HEK293 (cell line): ENCODE results near the gene FXYD4.
A peak's percentile ranks its signal among the peaks of the same experiment; 100 is the strongest.

Source experiments
- CTCF ChIA-PET: fragments of 350-600 bp; formaldehyde crosslinking; extraction: SDS; loops from one replicate; lab custom pipeline; 2021; ENCODE audit warnings: antibody characterized with exemption; lab: Yijun Ruan, JAX
- POLR2A ChIA-PET: fragments of 300-600 bp; formaldehyde crosslinking; extraction: SDS; loops from one replicate; lab custom pipeline; 2020; ENCODE audit warnings: antibody characterized with exemption, inconsistent platforms; lab: Yijun Ruan, JAX
- H3K27ac ChIP-seq: fragments of 200-500 bp; sonication (Bioruptor generic); 2 replicates; pipeline ENCODE4 v1.5.1; 2014; ENCODE audit warnings: low read depth, low read length, control low read depth, inconsistent platforms; ENCODE audit errors: extremely low read depth
- H3K36me3 ChIP-seq, 2 experiments: fragments of 200-500 bp in 1 of 2; sonication (Bioruptor generic) in 1 of 2; 1 replicate in 1 of 2; 2 replicates in 1 of 2; pipeline ENCODE4 v1.5.1; 2014 to 2017; ENCODE audit warnings: inconsistent platforms in 2 of 2, low read length in 2 of 2; ENCODE audit not compliant: control insufficient read depth in 2 of 2, insufficient read depth in 1 of 2
- H3K4me1 ChIP-seq: fragments of 200-500 bp; sonication (Bioruptor generic); 2 replicates; pipeline ENCODE4 v1.5.1; 2014; ENCODE audit warnings: mild to moderate bottlenecking, low read length, inconsistent platforms; ENCODE audit not compliant: control insufficient read depth, insufficient read depth
- H3K4me3 ChIP-seq: 2 replicates; pipeline ENCODE4 v1.5.1; 2011; ENCODE audit warnings: low read depth, mild to moderate bottlenecking, control low read depth, low read length, moderate library complexity
- H3K9me3 ChIP-seq: fragments of 200-500 bp; sonication (Bioruptor generic); 2 replicates; pipeline ENCODE4 v1.5.1; 2014; ENCODE audit warnings: low read depth, low read length, inconsistent platforms; ENCODE audit not compliant: control insufficient read depth, insufficient read depth
- MZF1 ChIP-seq: fragments of 450-650 bp; formaldehyde crosslinking; IDR thresholded peaks from 2 replicates; pipeline ENCODE4 v1.5.1; 2017; ENCODE audit warnings: missing biosample characterization, missing genetic modification characterization, borderline replicate concordance
- OSR2 ChIP-seq: fragments of 450-650 bp; formaldehyde crosslinking; IDR thresholded peaks from 2 replicates; pipeline ENCODE4 v1.5.1; 2016; ENCODE audit warnings: missing biosample characterization, missing genetic modification characterization
- RBAK ChIP-seq: fragments of 450-650 bp; formaldehyde crosslinking; IDR thresholded peaks from 2 replicates; pipeline ENCODE4 v1.5.1; 2016; ENCODE audit warnings: missing biosample characterization, missing genetic modification characterization
- ZBTB1 ChIP-seq: fragments of 450-650 bp; formaldehyde crosslinking; IDR thresholded peaks from 2 replicates; pipeline ENCODE4 v1.5.1; 2016; ENCODE audit warnings: missing biosample characterization, missing genetic modification characterization
- ZNF16 ChIP-seq: fragments of 450-650 bp; formaldehyde crosslinking; IDR thresholded peaks from 2 replicates; pipeline ENCODE4 v1.5.1; 2016; ENCODE audit warnings: low read depth, missing biosample characterization, missing genetic modification characterization
- ZNF202 ChIP-seq: fragments of 450-650 bp; formaldehyde crosslinking; IDR thresholded peaks from 2 replicates; pipeline ENCODE4 v1.5.1; 2016; ENCODE audit warnings: missing biosample characterization, missing genetic modification characterization, borderline replicate concordance
- ZNF24 ChIP-seq: fragments of 450-650 bp; formaldehyde crosslinking; IDR thresholded peaks from 2 replicates; pipeline ENCODE4 v1.5.1; 2016; ENCODE audit warnings: missing biosample characterization, missing genetic modification characterization
- ZNF311 ChIP-seq: fragments of 450-650 bp; formaldehyde crosslinking; IDR thresholded peaks from 2 replicates; pipeline ENCODE4 v1.5.1; 2017; ENCODE audit warnings: missing biosample characterization, missing genetic modification characterization, borderline replicate concordance
- ZNF335 ChIP-seq: fragments of 450-650 bp; formaldehyde crosslinking; conservative IDR thresholded peaks from 2 replicates; pipeline ENCODE4 v1.5.1; 2016; ENCODE audit warnings: missing biosample characterization, missing genetic modification characterization
- ZNF394 ChIP-seq: fragments of 450-650 bp; formaldehyde crosslinking; IDR thresholded peaks from 2 replicates; pipeline ENCODE4 v1.5.1; 2016; ENCODE audit warnings: missing biosample characterization, missing genetic modification characterization, mild to moderate bottlenecking, moderate library complexity, borderline replicate concordance
- ZNF530 ChIP-seq: fragments of 450-650 bp; formaldehyde crosslinking; IDR thresholded peaks from 2 replicates; pipeline ENCODE4 v1.5.1; 2016; ENCODE audit warnings: low read depth, missing biosample characterization, missing genetic modification characterization
- ZNF707 ChIP-seq: fragments of 450-650 bp; formaldehyde crosslinking; IDR thresholded peaks from 2 replicates; pipeline ENCODE4 v1.5.1; 2016; ENCODE audit warnings: missing biosample characterization, missing genetic modification characterization
- TF ChIP-seq, protein P1 (sequence below): fragments of 450-650 bp; formaldehyde crosslinking; IDR thresholded peaks from 2 replicates; pipeline ENCODE4 v1.5.1; 2016; ENCODE audit warnings: missing biosample characterization, missing genetic modification characterization
- TF ChIP-seq, protein P2 (sequence below): fragments of 450-650 bp; formaldehyde crosslinking; IDR thresholded peaks from 2 replicates; pipeline ENCODE4 v1.5.1; 2017; ENCODE audit warnings: missing biosample characterization, missing genetic modification characterization
- TF ChIP-seq, protein P3 (sequence below): fragments of 450-650 bp; formaldehyde crosslinking; IDR thresholded peaks from 2 replicates; pipeline ENCODE4 v1.5.1; 2016; ENCODE audit warnings: missing biosample characterization, missing genetic modification characterization
- TF ChIP-seq, protein P4 (sequence below): fragments of 450-650 bp; formaldehyde crosslinking; IDR thresholded peaks from 2 replicates; pipeline ENCODE4 v1.5.1; 2016; ENCODE audit warnings: missing biosample characterization, missing genetic modification characterization
- TF ChIP-seq, protein P5 (sequence below): fragments of 450-650 bp; formaldehyde crosslinking; IDR thresholded peaks from 2 replicates; pipeline ENCODE4 v1.5.1; 2016; ENCODE audit warnings: missing biosample characterization, missing genetic modification characterization

FXYD4 gene

DNA sequence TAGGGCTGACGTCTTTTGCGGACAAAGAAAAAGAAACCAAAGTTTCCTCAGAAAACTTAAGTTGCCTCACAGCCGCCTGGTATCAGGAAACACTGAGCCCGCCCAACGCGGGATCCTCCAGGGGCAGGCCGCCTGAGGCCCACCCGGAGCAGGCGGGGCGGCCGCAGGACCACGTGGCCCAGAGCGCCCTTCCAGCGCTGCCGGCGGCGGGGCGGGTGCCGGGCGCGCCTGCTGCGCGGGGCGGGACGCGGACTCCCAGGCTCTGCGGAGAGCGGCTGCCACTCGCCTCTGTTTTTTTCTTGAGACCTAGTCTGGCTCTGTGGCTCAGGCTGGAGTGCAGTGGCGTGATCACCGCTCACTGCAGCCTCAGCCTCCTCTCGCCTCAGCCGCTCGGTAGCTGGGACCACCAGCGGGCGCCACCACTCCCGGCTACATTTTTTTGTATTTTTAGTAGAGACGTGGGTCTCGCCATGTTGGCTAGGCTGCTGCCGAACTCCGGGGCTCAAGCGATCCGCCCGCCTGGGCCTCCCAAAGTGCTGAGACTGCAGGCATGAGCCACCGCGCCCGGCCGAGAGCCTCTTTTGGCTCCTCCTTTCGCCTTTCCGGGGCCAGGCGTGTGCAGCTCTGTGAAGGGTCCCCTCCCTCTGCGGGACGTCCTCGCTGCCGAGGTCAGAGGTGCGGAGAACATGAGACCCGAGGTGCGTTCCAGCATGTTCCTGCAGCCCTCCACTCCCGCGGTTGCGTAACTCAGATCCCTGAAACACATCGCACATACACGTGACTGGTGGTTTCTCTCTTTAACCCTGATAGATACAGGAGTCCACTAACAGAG, 49.1 kb downstream of the FXYD4 start (continued):
- TF ChIP-seq ZNF707 (tag by site-specific recombination) (no peak), ZNF24 (tag by site-specific recombination) (peak; percentile 59; the same call in 1 of the 2 replicates), ZNF530 (tag by site-specific recombination) (no peak), ZBTB1 (no peak), OSR2 (tag by site-specific recombination) (peak; percentile 15)

DNA sequence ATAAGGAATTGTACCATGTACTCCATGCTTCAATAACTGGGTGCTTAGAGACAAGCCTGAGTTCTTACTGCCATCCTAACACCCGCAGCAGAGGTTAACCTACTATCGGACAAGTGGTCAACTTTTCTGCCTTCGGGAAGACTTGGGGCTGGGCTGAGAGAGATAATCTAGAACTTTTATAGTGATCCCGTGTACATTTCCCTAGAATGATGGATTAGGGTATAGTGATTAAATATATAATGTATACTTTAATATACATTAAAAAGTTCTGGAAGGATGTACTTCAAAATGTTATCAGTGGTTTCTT, 49.7 kb downstream of the FXYD4 start:
- POLR2A ChIA-PET: interaction anchor here (1.0 to 2.4 kb wide), 4 partner anchors 12 to 23 kb away, joined by 3 to 11 read pairs (median 3); partner anchors contain the start of genes HNRNPF and ZNF487

More for the DNA sequence above, 49.7 kb downstream of the FXYD4 start:
- Histone ChIP-seq H3K27ac (peak overlapping the region; percentile 90; the same call in 1 of the 2 replicates), H3K9me3 (no peaks in the 10 kb centered on the region), H3K4me3 (peak overlapping the region; percentile 49), H3K36me3 (no peaks in the 10 kb centered on the region), H3K4me1 (no peaks in the 10 kb centered on the region)
- CTCF ChIA-PET: no interaction called here
- TF ChIP-seq, protein P1, sequence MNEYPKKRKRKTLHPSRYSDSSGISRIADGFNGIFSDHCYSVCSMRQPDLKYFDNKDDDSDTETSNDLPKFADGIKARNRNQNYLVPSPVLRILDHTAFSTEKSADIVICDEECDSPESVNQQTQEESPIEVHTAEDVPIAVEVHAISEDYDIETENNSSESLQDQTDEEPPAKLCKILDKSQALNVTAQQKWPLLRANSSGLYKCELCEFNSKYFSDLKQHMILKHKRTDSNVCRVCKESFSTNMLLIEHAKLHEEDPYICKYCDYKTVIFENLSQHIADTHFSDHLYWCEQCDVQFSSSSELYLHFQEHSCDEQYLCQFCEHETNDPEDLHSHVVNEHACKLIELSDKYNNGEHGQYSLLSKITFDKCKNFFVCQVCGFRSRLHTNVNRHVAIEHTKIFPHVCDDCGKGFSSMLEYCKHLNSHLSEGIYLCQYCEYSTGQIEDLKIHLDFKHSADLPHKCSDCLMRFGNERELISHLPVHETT: no peak
- TF ChIP-seq MZF1 (tag by site-specific recombination): no peak
- no peak for TF ChIP-seq ZNF311 (tag by site-specific recombination)
- TF ChIP-seq ZNF335: 0 out of 2 replicates have a peak, but pooled peaks have one; percentile 60
- TF ChIP-seq, protein P2, sequence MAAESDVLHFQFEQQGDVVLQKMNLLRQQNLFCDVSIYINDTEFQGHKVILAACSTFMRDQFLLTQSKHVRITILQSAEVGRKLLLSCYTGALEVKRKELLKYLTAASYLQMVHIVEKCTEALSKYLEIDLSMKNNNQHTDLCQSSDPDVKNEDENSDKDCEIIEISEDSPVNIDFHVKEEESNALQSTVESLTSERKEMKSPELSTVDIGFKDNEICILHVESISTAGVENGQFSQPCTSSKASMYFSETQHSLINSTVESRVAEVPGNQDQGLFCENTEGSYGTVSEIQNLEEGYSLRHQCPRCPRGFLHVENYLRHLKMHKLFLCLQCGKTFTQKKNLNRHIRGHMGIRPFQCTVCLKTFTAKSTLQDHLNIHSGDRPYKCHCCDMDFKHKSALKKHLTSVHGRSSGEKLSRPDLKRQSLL: no peak
- TF ChIP-seq RBAK (tag by site-specific recombination): no peak
- no peak for TF ChIP-seq ZNF16
- TF ChIP-seq, protein P3, sequence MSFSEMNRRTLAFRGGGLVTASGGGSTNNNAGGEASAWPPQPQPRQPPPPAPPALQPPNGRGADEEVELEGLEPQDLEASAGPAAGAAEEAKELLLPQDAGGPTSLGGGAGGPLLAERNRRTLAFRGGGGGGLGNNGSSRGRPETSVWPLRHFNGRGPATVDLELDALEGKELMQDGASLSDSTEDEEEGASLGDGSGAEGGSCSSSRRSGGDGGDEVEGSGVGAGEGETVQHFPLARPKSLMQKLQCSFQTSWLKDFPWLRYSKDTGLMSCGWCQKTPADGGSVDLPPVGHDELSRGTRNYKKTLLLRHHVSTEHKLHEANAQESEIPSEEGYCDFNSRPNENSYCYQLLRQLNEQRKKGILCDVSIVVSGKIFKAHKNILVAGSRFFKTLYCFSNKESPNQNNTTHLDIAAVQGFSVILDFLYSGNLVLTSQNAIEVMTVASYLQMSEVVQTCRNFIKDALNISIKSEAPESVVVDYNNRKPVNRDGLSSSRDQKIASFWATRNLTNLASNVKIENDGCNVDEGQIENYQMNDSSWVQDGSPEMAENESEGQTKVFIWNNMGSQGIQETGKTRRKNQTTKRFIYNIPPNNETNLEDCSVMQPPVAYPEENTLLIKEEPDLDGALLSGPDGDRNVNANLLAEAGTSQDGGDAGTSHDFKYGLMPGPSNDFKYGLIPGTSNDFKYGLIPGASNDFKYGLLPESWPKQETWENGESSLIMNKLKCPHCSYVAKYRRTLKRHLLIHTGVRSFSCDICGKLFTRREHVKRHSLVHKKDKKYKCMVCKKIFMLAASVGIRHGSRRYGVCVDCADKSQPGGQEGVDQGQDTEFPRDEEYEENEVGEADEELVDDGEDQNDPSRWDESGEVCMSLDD (tag by site-specific recombination): peak; percentile 8; the same call in 1 of the 2 replicates
- TF ChIP-seq, protein P4, sequence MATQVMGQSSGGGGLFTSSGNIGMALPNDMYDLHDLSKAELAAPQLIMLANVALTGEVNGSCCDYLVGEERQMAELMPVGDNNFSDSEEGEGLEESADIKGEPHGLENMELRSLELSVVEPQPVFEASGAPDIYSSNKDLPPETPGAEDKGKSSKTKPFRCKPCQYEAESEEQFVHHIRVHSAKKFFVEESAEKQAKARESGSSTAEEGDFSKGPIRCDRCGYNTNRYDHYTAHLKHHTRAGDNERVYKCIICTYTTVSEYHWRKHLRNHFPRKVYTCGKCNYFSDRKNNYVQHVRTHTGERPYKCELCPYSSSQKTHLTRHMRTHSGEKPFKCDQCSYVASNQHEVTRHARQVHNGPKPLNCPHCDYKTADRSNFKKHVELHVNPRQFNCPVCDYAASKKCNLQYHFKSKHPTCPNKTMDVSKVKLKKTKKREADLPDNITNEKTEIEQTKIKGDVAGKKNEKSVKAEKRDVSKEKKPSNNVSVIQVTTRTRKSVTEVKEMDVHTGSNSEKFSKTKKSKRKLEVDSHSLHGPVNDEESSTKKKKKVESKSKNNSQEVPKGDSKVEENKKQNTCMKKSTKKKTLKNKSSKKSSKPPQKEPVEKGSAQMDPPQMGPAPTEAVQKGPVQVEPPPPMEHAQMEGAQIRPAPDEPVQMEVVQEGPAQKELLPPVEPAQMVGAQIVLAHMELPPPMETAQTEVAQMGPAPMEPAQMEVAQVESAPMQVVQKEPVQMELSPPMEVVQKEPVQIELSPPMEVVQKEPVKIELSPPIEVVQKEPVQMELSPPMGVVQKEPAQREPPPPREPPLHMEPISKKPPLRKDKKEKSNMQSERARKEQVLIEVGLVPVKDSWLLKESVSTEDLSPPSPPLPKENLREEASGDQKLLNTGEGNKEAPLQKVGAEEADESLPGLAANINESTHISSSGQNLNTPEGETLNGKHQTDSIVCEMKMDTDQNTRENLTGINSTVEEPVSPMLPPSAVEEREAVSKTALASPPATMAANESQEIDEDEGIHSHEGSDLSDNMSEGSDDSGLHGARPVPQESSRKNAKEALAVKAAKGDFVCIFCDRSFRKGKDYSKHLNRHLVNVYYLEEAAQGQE (tag by site-specific recombination): no peak
- 0 out of 2 replicates have a peak, but pooled peaks have one; percentile 5 for TF ChIP-seq ZNF394 (tag by site-specific recombination)
- TF ChIP-seq, protein P5, sequence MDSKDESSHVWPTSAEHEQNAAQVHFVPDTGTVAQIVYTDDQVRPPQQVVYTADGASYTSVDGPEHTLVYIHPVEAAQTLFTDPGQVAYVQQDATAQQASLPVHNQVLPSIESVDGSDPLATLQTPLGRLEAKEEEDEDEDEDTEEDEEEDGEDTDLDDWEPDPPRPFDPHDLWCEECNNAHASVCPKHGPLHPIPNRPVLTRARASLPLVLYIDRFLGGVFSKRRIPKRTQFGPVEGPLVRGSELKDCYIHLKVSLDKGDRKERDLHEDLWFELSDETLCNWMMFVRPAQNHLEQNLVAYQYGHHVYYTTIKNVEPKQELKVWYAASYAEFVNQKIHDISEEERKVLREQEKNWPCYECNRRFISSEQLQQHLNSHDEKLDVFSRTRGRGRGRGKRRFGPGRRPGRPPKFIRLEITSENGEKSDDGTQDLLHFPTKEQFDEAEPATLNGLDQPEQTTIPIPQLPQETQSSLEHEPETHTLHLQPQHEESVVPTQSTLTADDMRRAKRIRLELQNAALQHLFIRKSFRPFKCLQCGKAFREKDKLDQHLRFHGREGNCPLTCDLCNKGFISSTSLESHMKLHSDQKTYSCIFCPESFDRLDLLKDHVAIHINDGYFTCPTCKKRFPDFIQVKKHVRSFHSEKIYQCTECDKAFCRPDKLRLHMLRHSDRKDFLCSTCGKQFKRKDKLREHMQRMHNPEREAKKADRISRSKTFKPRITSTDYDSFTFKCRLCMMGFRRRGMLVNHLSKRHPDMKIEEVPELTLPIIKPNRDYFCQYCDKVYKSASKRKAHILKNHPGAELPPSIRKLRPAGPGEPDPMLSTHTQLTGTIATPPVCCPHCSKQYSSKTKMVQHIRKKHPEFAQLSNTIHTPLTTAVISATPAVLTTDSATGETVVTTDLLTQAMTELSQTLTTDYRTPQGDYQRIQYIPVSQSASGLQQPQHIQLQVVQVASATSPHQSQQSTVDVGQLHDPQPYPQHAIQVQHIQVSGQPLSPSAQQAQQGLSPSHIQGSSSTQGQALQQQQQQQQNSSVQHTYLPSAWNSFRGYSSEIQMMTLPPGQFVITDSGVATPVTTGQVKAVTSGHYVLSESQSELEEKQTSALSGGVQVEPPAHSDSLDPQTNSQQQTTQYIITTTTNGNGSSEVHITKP: peak; percentile 74
- TF ChIP-seq ZNF202 (tag by site-specific recombination): no peak
